ENCODE results near the gene RUNX3. TPM values are rescaled to one million over a fixed set of nuclear protein-coding genes. Genes with fewer than 3 reads are reported as not detected.

RUNX3 gene
- total RNA-seq, 4 donors from 2014 or later = 0.26 to 1.7 (median 1.6) TPM; not detected in 1

DNA sequence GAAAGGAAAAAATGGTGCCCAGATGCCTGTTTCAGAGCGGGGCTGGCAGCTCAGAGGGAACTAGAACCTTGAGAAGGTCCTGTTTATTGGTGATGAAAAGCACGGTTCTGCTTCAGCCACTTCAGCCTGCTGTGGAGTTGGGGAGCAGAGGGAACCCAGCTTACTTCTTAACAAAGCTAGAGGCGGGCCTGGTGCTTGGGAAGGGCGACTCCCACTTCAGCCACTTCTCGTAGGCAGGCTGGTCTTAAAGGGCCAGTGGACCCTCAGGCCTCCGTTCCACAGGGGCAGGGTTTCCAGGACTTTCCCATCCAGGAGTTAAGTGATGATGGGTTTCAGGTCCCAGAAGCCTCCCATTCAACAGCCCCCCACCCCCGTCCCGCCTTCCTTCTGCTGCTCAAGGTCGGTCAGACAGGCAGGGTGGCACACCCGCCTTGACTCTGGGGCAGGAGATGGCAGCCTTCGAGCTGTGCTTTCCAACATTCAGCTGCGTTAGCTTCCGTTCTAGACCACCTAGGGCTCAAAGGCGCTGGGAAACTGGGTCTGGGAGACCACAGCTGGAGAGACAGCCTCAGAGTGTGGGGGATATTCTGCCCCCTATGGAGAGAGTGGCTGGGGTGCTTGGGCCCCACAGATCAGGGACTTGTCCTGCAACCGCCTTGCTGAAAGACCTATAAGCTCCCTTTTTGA, 3.4 kb downstream of the RUNX3 start:
- DNase-seq = no peak
- H3K4me3 ChIP-seq = no peak overlapping the region
- peaks cover 26 to 55% of the 10 kb centered on the region in 2 donors for H3K27me3 ChIP-seq
- no peaks in the 10 kb centered on the region for H3K9me3 ChIP-seq
- H3K36me3 ChIP-seq = no peaks in the 10 kb centered on the region
- H3K4me1 ChIP-seq = peaks cover 0 to 6% of the 10 kb centered on the region in 2 donors
- H3K27ac ChIP-seq = no peak overlapping the region
- intact Hi-C loops (cut with DNase I; ENCODE audit: low total_unique reads) = no loop called here
- TF ChIP-seq POLR2A (IDR thresholded peaks at IDR 0.05) = no peak
- TF ChIP-seq, protein P1, sequence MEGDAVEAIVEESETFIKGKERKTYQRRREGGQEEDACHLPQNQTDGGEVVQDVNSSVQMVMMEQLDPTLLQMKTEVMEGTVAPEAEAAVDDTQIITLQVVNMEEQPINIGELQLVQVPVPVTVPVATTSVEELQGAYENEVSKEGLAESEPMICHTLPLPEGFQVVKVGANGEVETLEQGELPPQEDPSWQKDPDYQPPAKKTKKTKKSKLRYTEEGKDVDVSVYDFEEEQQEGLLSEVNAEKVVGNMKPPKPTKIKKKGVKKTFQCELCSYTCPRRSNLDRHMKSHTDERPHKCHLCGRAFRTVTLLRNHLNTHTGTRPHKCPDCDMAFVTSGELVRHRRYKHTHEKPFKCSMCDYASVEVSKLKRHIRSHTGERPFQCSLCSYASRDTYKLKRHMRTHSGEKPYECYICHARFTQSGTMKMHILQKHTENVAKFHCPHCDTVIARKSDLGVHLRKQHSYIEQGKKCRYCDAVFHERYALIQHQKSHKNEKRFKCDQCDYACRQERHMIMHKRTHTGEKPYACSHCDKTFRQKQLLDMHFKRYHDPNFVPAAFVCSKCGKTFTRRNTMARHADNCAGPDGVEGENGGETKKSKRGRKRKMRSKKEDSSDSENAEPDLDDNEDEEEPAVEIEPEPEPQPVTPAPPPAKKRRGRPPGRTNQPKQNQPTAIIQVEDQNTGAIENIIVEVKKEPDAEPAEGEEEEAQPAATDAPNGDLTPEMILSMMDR (IDR thresholded peaks at IDR 0.05) = no peak

DNA sequence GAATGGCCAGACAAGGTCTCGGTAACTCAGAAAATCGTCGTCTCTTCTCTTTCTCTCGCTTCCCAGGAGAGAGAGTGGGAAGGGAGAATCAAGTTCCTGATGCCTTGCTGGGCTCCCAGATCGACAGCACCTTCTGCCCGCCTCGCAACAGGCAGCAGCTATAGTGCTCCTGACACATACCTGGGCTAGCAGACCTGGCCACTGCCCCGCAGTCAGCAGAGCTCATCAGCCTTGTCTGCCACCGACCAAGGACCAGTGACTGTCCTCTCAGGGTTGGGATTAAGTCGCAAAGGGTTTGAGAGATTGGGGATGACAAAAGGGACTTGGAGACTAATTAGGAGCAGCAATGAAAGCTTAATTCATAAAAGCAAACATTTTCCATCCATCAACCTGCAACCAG, 4.1 kb downstream of the RUNX3 start:
- TF ChIP-seq, protein P1 (IDR thresholded peaks at IDR 0.05) = no peak
- no peak for TF ChIP-seq POLR2A (IDR thresholded peaks at IDR 0.05)
- H3K36me3 ChIP-seq = no peaks in the 10 kb centered on the region
- H3K9me3 ChIP-seq = no peaks in the 10 kb centered on the region
- DNase-seq = no peak
- intact Hi-C loops (cut with DNase I; ENCODE audit: low total_unique reads) = no loop called here
- H3K27ac ChIP-seq = no peak overlapping the region
- no peak overlapping the region for H3K4me3 ChIP-seq
- H3K4me1 ChIP-seq = peaks cover 0 to 5% of the 10 kb centered on the region in 2 donors
- peaks cover 19 to 48% of the 10 kb centered on the region in 2 donors for H3K27me3 ChIP-seq

DNA sequence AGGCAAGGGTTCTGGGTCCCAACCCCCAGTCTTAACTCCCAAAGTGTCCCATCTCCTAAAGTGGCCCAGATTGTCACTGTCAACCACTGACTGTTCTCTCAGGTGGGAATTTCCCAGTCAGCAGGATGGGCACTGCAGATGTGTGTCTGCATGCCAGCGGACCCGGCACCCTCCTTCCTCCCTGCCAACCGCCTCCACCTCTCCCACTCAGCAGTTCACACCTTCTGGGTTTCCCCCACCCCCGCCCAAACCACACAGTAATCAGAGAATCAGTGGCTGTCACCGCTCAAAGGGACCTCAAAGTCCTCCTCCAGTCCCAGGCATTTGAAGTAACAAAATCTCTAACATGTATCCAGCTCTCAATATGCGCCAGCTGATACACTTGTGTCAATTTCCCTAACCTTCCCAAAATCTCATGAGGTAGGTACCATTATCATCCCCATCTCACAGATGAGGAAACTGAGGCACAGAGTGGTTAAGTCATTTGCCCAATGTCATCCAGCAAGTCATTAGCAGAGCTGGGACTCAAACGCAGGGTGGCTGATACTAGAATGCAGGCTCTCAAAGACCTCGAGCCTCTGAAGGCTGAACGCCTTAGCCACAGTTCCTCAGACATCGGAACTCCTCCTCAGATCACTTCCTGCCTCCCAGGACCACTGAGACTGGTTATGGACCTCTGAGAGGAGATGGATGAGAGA, 4.8 kb downstream of the RUNX3 start:
- TF ChIP-seq, protein P1 (IDR thresholded peaks at IDR 0.05) = no peak
- no peak for TF ChIP-seq POLR2A (IDR thresholded peaks at IDR 0.05)
- Histone ChIP-seq H3K27ac (no peak overlapping the region), H3K27me3 (peaks cover 12 to 42% of the 10 kb centered on the region in 2 donors)

DNA sequence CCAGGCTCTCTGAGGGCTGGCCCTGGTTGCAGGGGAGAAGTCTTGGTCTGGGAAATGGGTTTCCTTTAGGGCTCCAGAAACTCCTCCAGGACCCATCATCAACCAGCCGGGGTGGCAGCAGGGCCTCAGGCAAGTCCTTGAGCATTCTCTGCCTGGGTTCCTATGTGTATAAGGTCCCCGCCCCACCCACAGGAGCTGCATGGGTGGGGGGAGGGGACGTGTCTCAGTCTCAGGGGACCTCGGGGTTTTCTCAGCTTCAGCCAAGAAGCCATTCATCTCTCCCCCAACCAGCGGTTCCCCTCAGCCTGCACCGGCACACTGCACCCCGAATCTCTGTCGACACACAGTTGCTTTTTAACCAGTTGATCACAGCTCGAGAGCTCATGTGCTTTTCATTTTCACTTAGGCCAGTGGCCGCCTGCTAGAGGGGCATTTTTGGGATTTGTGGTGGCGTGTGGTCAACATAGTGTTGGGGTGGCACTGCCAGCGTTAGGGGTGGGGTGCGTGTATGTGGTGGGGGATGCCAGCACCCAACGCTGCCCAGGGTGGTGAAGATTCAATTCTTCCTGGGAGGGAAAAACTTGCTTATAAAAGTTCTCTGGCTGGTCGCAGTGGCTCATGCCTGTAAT, 6.5 kb downstream of the RUNX3 start:
- Histone ChIP-seq H3K27me3 (peaks cover 0 to 35% of the 10 kb centered on the region in 2 donors), H3K27ac (no peak overlapping the region), H3K9me3 (no peaks in the 10 kb centered on the region), H3K4me3 (no peak overlapping the region), H3K4me1 (no peaks in the 10 kb centered on the region), H3K36me3 (no peaks in the 10 kb centered on the region)
- TF ChIP-seq, protein P1 (IDR thresholded peaks at IDR 0.05) = no peak
- no peak for TF ChIP-seq POLR2A (IDR thresholded peaks at IDR 0.05)
- intact Hi-C loops (cut with DNase I; ENCODE audit: low total_unique reads) = no loop called here
- no peak for DNase-seq

More for the DNA sequence above, 4.8 kb downstream of the RUNX3 start:
- intact Hi-C loops (cut with DNase I; ENCODE audit: low total_unique reads) = no loop called here
- Histone ChIP-seq H3K4me1 (peaks cover 0 to 5% of the 10 kb centered on the region in 2 donors), H3K4me3 (no peak overlapping the region), H3K36me3 (no peaks in the 10 kb centered on the region), H3K9me3 (no peaks in the 10 kb centered on the region)
- no peak for DNase-seq

All from uterus (tissue), 4 donors.